Breast epithelium (tissue), 3 donors: ENCODE data around the gene SLC35C1.

Experiments used
- CTCF ChIP-seq, 3 donors: fragments of 450-650 bp; IDR thresholded peaks; one replicate each; pipeline ENCODE4 v1.5.1; 2016 to 2017; ENCODE audit warnings: antibody characterized with exemption in 3 of 3, mild to moderate bottlenecking in 3 of 3, moderate library complexity in 3 of 3
- POLR2A ChIP-seq: fragments of 450-650 bp; IDR thresholded peaks from one replicate; pipeline ENCODE4 v1.6.1; 2016; ENCODE audit warnings: antibody characterized with exemption, mild to moderate bottlenecking, moderate library complexity
- POLR2AphosphoS5 ChIP-seq, 3 donors: sonication (generic); formaldehyde crosslinking; IDR thresholded peaks; one replicate each; pipeline ENCODE4 v1.6.1; 2017; ENCODE audit warnings: antibody characterized with exemption in 3 of 3

DNA sequence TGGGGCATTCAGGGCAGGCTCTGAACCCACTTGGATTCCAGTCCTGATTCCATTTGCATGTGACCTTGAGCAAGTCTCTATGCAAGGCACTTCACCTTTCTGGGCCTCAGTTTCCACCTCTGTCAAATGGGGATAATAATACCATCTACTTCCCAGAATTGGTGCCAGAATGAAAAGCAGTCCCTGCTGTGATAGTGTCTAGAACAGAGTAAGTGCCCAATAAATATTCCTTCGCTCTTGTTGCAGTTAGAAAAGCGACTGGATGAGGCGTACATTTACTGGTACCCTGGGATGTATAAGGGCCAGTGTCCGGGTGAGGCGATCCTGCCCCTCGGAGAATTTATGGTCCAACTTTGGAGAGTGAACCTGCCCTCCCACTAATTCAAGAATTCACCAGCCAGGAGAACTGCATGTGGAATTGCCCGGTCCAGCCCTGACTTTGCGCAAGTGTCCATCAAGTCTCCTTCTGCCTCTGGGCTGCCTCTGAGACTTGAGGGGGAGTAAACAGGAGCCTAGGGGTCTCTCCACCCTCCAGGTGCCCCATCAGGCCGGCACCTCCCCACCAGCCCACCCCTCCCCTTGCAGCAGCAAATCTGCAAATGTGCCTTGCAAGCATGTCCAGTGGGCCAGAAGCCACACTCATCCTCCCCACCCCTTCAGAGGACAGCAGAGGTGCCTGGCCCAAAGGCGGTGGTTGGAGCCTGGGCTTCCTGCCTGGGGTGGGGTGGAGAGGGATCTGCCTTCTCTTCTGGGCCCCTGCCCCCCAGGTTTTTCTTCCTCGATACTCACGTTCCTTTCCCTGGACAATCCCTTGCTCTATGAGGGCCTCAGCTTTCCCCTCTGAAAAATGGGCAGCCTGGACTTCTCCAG, 30.9 kb upstream of the SLC35C1 start:
- TF ChIP-seq CTCF (IDR thresholded peaks at IDR 0.05) (no peak), POLR2AphosphoS5 (IDR thresholded peaks at IDR 0.05) (no peak), POLR2A (no peak)
